ENCODE data around the gene PIGB.

DNA sequence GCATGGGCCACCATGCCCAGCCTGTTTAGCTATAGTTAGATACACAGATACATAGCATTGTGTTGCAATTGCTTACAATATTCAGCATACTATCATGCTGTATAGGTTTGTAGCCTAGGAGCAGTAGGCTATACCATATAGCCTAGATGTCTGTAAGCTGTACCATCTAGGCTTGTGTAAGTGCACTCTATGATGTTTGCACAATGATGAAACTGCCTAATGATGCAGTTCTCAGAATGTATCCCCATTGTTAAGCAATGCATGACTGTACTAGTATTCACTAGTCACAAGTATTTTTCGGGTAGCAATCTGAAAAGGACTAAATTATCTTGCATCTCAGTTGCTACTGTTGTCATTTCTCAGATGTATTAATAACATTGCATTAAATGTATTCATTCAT, 16.0 kb downstream of the PIGB start:
- no peak for TF ChIP-seq EZH2 (IDR thresholded peaks at IDR 0.05)
- TF ChIP-seq POLR2AphosphoS5 (IDR thresholded peaks at IDR 0.05; ENCODE audit: borderline replicate concordance, low read depth, low read length) = no peak

All from SK-N-MC (cell line).